Natural killer cell treated with Interleukin-12 subunit alpha and Interleukin-12 subunit beta and Interleukin-15 and Interleukin-18, amount 100 ng/mL, for 72 hours (primary cell): ENCODE results near the gene DUSP2. TPM values are rescaled to one million over a fixed set of nuclear protein-coding genes. Genes with fewer than 3 reads are reported as not detected.
"Not testable (repeated sequence)": the region's sequence is repeated elsewhere in the genome, so short reads cannot be mapped to it uniquely, and the experiment has no call there.

Source experiments
- ATAC-seq, 2 donors: fragments of 150-1000 bp; cut with Tn5 transposase in 1 of 2; sonication (Bioruptor Pico), chemical (Tn5 transposase) in 1 of 2; 2 replicates each; pipeline ENCODE4 v1.10.0; 2021
- DNase-seq: peaks from one replicate; pipeline ENCODE4 v3.0.0; 2022; ENCODE audit warnings: low spot score
- H3K27ac Mint-ChIP-seq, 2 donors: 1 replicate in 1 of 2; 2 replicates in 1 of 2; pipeline ENCODE4 v1.8.0; 2022; ENCODE audit warnings: mixed read lengths in 2 of 2, mild to moderate bottlenecking in 1 of 2, moderate library complexity in 1 of 2
- H3K27me3 Mint-ChIP-seq, 2 donors: 1 replicate in 1 of 2; 2 replicates in 1 of 2; pipeline ENCODE4 v1.8.0; 2022; ENCODE audit warnings: mixed read lengths in 2 of 2
- H3K36me3 Mint-ChIP-seq: one replicate; pipeline ENCODE4 v1.8.0; 2022; ENCODE audit warnings: mixed read lengths
- H3K4me1 Mint-ChIP-seq, 2 donors: 1 replicate in 1 of 2; 2 replicates in 1 of 2; pipeline ENCODE4 v1.8.0; 2022; ENCODE audit warnings: low read depth in 2 of 2, mixed read lengths in 2 of 2, mild to moderate bottlenecking in 1 of 2
- H3K4me3 Mint-ChIP-seq: one replicate; pipeline ENCODE4 v1.8.0; 2022; ENCODE audit warnings: mixed read lengths
- H3K9me3 Mint-ChIP-seq: 2 replicates; pipeline ENCODE4 v1.8.0; 2022; ENCODE audit warnings: mixed read lengths
- total RNA-seq, 2 donors: library from RNA; stranded (reverse); gene quantifications; one replicate each; pipeline ENCODE4 v1.2.3, GENCODE V29; 2022

DUSP2 gene
- total RNA-seq, 2 donors from 2014 or later, result 30.9 to 52.0 TPM

GRCh38 chr2:96147593-96148201 lies 2.5 kb upstream of the DUSP2 start:
- no peaks in the 10 kb centered on the region for H3K27me3 Mint-ChIP-seq
- ATAC-seq (no peak), DNase-seq (peak; percentile 58)
- peaks cover 39 to 56% of the 10 kb centered on the region in 2 donors for H3K4me1 Mint-ChIP-seq
- no peaks in the 10 kb centered on the region for H3K9me3 Mint-ChIP-seq
- peak overlapping the region; percentile 97 for H3K4me3 Mint-ChIP-seq
- H3K27ac Mint-ChIP-seq, result peak overlapping the region; percentile 90 to 91
- H3K36me3 Mint-ChIP-seq, result no peaks in the 10 kb centered on the region

GRCh38 chr2:96146881-96147592 lies 1.8 kb upstream of the DUSP2 start:
- Mint-ChIP-seq H3K27me3 (no peaks in the 10 kb centered on the region), H3K9me3 (no peaks in the 10 kb centered on the region), H3K4me1 (peaks cover 41 to 60% of the 10 kb centered on the region in 2 donors), H3K4me3 (peak overlapping the region; percentile 97), H3K27ac (peak overlapping the region; percentile 85 to 91), H3K36me3 (no peaks in the 10 kb centered on the region)
- ATAC-seq (no peak), DNase-seq (peak; percentile 59)

DNA sequence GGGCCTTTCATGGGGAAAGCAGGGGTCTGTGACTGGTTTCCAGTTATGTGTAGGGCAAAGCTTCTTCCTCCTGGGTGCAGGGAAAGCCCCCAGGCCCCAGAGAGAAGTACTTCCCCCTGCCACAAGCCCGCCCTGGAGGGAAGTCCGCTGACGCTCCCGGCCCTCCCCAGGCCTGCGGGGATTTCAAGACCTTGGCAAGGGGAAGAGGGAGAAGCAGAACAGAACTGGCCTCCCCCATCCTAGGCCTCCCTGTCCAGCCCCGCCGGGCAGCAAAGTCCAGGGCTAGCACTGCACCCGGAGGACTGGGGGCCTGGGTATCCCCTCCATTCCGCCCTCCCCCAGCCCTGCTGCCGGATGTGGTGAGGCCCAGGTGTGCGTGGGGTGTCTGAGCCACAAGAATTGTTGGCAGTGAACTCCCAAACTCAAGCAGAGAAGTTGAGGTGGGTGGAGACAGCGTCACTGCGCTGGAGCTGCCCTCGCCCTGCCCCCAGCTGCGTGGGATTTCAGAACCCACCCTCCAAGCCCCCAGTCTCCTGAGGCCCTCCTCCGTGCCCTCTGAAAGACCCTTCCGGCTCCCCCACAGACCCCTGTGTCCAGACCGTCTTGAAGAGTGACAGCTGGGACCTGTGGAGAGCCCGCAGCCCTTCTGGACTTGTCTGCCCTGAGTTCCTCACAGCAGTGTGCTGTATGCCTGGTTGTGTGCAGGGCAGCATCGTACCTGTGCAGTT lies 1.1 kb upstream of the DUSP2 start:
- ATAC-seq (peak; percentile 8 to 47), DNase-seq (peak; percentile 84)
- no peaks in the 10 kb centered on the region for H3K27me3 Mint-ChIP-seq
- H3K4me3 Mint-ChIP-seq, result peak overlapping the region; percentile 97
- peak overlapping the region; percentile 85 to 91 for H3K27ac Mint-ChIP-seq
- peaks cover 42 to 59% of the 10 kb centered on the region in 2 donors for H3K4me1 Mint-ChIP-seq
- H3K36me3 Mint-ChIP-seq, result no peaks in the 10 kb centered on the region
- no peaks in the 10 kb centered on the region for H3K9me3 Mint-ChIP-seq

DNA sequence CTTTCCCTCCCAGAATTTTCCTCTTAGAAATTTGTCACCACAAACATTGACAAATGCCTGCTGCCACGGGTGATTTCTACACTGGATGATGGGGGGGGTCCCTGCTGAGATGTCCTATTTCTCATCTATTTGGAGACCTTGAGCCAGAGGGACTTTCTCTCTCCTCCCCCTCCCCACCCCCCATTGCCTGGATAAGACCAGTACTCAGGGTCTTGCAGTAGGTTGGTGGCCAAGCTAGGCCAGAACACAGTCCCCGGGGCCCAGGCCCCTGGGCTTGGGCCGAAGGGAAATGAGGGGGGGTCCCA lies 560 bp upstream of the DUSP2 start:
- Mint-ChIP-seq H3K9me3 (no peaks in the 10 kb centered on the region), H3K27ac (peak overlapping the region; percentile 85 to 91), H3K36me3 (no peaks in the 10 kb centered on the region), H3K4me1 (peaks cover 39 to 57% of the 10 kb centered on the region in 2 donors), H3K27me3 (no peaks in the 10 kb centered on the region), H3K4me3 (peak overlapping the region; percentile 97)
- no peak for DNase-seq
- ATAC-seq, result no peak

DNA sequence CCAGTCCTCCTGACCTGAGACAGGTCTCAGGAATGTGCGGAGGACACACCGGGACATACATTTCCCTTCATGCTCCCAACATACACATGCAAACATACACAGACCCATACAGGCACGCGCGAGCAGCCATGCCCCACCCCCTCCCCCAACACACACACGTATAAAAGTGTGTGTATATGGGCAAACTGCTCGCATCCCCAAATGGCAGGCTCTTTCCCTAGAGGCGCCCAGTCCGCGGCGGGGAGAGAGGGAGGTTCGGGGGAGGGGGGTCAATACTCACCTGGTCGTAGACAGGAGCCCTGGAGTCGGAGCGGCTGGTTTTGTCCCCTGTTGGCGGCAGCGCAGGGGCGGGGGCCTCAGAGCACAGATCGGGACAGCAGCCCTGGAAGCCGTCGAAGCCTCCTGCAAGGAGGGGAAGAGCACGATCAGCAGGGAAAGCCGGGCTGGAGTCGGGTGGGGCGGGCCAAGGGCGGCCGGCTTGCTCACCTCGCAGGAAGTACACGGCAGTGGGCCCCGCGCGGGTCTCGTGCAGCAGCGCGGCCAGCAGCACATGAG lies 682 bp downstream of the DUSP2 start:
- Mint-ChIP-seq H3K4me1 (peaks cover 39 to 52% of the 10 kb centered on the region in 2 donors), H3K27ac (peak overlapping the region; percentile 80 to 89), H3K27me3 (no peaks in the 10 kb centered on the region), H3K9me3 (no peaks in the 10 kb centered on the region), H3K4me3 (peak overlapping the region; percentile 97), H3K36me3 (no peaks in the 10 kb centered on the region)
- ATAC-seq, result peak in 1 of 2 donors; percentile 7
- DNase-seq, result peak; percentile 61

- H3K27me3 Mint-ChIP-seq, result no peaks in the 10 kb centered on the region
- H3K36me3 Mint-ChIP-seq, result no peaks in the 10 kb centered on the region
- peak; percentile 58 for DNase-seq
- peaks cover 39 to 52% of the 10 kb centered on the region in 2 donors for H3K4me1 Mint-ChIP-seq
- no peaks in the 10 kb centered on the region for H3K9me3 Mint-ChIP-seq
- H3K27ac Mint-ChIP-seq, result peak overlapping the region; percentile 80 to 89
- ATAC-seq, result no peak
- peak overlapping the region; percentile 97 for H3K4me3 Mint-ChIP-seq
These were observed 1.3 kb downstream of the DUSP2 start for GRCh38 chr2:96143848-96144480.

DNA sequence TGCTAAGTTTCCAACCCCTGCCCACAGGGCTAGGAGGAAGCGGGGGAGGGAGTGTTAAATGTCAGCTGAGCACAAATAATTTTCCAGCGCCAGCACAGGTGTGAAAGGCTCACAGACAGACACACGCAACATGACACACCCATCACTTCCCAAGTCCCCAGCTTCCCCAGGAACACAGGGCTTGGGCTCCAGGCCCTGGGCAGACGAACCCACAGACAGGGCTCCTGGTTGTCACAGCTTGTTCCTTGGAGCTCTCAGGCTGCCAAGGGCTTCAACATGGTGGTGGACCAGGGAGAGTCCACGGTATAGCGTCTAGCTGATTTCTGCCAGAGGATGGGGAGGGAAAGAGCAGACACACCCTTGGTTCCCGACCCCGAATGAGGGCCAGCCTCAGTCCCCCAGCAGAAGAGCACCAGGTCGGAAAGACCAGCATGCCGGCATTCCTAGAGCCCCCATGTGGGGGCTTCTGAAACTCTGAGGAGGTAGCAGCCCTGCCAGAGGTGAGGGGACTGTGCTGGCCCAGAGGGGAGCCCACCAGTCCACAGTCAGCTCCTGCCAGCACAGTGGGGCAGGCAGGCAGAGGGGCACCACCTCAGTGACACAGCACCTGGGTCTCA lies 1.9 kb downstream of the DUSP2 start:
- DNase-seq, result peak; percentile 59
- Mint-ChIP-seq H3K27ac (peak overlapping the region; percentile 80 to 89), H3K4me3 (peak overlapping the region; percentile 97), H3K9me3 (no peaks in the 10 kb centered on the region), H3K4me1 (peaks cover 37 to 46% of the 10 kb centered on the region in 2 donors), H3K36me3 (no peaks in the 10 kb centered on the region), H3K27me3 (no peaks in the 10 kb centered on the region)
- no peak for ATAC-seq

- peak overlapping the region; percentile 97 for H3K4me3 Mint-ChIP-seq
- H3K4me1 Mint-ChIP-seq, result peaks cover 32 to 43% of the 10 kb centered on the region in 2 donors
- peak overlapping the region in 1 of 2 donors; percentile 89 for H3K27ac Mint-ChIP-seq
- no peaks in the 10 kb centered on the region for H3K27me3 Mint-ChIP-seq
- no peaks in the 10 kb centered on the region for H3K36me3 Mint-ChIP-seq
- DNase-seq, result peak; percentile 62
- ATAC-seq, result no peak
- no peaks in the 10 kb centered on the region for H3K9me3 Mint-ChIP-seq
These were observed 2.8 kb downstream of the DUSP2 start for GRCh38 chr2:96142217-96143113.

DNA sequence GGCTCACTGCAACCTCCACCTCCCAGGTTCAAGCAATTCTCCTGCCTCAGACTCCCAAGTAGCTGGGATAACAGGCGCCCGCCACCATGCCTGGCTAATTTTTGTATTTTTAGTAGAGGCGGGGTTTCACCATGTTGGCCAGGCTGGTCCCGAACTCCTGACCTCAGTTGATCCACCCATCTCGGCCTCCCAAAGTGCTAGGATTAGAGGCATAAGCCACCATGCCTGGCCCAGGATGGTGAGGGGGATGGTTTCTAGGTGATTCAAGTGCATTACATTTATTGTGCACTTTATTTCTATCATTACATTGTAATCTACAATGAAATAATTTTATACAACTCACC lies 3.6 kb downstream of the DUSP2 start:
- H3K36me3 Mint-ChIP-seq, DNase-seq, ATAC-seq, H3K27ac Mint-ChIP-seq, H3K27me3 Mint-ChIP-seq, H3K9me3 Mint-ChIP-seq: not testable (repeated sequence)
- peaks cover 24 to 35% of the 10 kb centered on the region in 2 donors for H3K4me1 Mint-ChIP-seq
- H3K4me3 Mint-ChIP-seq, result peak overlapping the region; percentile 58

DNA sequence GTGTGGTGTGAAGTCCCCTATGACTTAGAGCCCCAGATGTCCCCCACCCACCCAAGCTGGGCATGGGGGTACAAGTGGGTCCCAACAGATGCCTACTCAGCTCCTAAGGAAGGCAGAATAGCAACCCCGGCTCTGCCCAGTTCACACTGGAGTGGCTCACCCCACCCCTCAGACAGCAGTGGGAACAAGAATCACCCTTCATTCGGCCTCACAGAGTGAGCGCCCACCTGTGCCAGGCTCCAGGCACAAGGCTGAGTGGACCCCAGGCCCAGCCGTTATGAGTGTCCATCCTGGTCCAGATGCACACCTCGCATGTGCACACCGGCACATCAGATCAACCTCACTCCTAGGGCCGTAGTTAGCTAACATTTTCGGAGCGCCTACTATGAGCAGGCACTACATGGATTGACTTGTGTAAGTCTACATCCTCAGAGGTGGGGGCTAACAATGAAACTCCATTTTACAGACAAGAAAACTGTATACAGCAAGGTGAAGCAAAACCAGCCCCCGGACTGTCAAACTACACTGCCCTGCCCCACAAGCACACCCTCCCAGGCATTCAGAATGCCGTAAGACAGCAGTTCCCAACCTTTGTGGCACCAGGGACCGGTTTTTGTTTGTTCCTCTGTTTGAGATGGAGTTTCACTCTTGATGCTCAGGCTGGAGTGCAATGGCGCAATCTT lies 4.2 kb downstream of the DUSP2 start:
- Mint-ChIP-seq H3K36me3 (no peaks in the 10 kb centered on the region), H3K27ac (no peak overlapping the region), H3K9me3 (no peaks in the 10 kb centered on the region), H3K4me3 (no peak overlapping the region), H3K4me1 (peaks cover 19 to 31% of the 10 kb centered on the region in 2 donors), H3K27me3 (no peaks in the 10 kb centered on the region)
- ATAC-seq (no peak), DNase-seq (no peak)

DNA sequence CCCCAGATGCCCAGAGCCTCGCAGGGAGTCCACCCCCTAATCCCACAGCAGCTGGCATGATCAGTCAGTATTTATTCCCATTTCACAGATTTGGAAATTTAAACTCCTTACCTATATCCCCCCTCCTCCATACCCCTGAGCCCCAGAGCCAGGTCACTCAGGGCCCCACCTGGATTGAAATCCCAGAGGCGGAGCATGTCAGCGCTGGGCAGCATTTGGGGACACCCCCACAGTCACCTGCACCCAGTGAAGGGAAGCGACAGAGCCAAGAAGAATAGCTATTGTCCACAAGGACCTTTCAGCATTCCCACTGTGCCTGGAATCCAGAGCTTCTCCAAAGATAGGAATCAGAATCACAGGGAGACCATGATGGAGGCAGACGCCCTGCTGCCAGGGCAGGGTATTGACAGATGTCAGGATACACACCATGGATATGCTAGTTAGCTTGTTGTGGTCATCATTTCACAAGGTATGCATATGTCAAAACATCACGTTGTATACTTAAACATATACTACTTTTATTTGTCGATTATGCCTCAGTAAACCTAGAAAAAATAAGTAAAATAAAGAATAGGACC lies 6.0 kb downstream of the DUSP2 start:
- DNase-seq (no peak), ATAC-seq (no peak)
- no peak overlapping the region for H3K4me3 Mint-ChIP-seq
- no peaks in the 10 kb centered on the region for H3K36me3 Mint-ChIP-seq
- H3K27me3 Mint-ChIP-seq, result no peaks in the 10 kb centered on the region
- no peak overlapping the region for H3K27ac Mint-ChIP-seq
- H3K4me1 Mint-ChIP-seq, result peaks cover 15 to 22% of the 10 kb centered on the region in 2 donors
- H3K9me3 Mint-ChIP-seq, result no peaks in the 10 kb centered on the region
